Motor neuron (in vitro differentiated cells): ENCODE measurements around the gene ARRDC1. TPM values are rescaled to one million over a fixed set of nuclear protein-coding genes. Genes with fewer than 3 reads are reported as not detected.
"Not testable (repeated sequence)": the region's sequence is repeated elsewhere in the genome, so short reads cannot be mapped to it uniquely, and the experiment has no call there.

Experiments
- ATAC-seq, 8 experiments: fragments of 200-7000 bp; cut with Tn5 transposase; replicated peaks in 6 of 8; 2 replicates each; pipeline ENCODE4 v1.8.0; 2021; ENCODE audit warnings: mild to moderate bottlenecking in 8 of 8, moderate library complexity in 8 of 8
- H3K27ac ChIP-seq, 2 donors: fragments of 250-450 bp; sonication (Bioruptor Pico); 2 replicates each; pipeline ENCODE4 v1.9.0; 2021; ENCODE audit warnings: antibody characterized with exemption in 2 of 2, mild to moderate bottlenecking in 2 of 2, moderate library complexity in 1 of 2
- H3K4me1 ChIP-seq, 2 donors: fragments of 250-450 bp; sonication (Bioruptor Pico); replicated peaks in 1 of 2; 2 replicates each; pipeline ENCODE4 v1.6.1; 2021; ENCODE audit warnings: antibody characterized with exemption in 2 of 2, mild to moderate bottlenecking in 2 of 2, moderate library complexity in 1 of 2
- H3K4me3 ChIP-seq, 5 donors: fragments of 250-450 bp; sonication (Bioruptor Pico); 2 replicates each; pipeline ENCODE4 v1.9.0; 2021; ENCODE audit warnings: antibody characterized with exemption in 5 of 5, mild to moderate bottlenecking in 5 of 5, moderate library complexity in 4 of 5
- WGBS, 10 experiments: fragments of 450-650 bp; shearing (Covaris generic); methylation state at CpG; one replicate each; pipeline ENCODE4 v1.0.0; 2022; 5-methylcytosine and 5-hydroxymethylcytosine counted together
- in situ Hi-C, 9 experiments: fragments of 400-800 bp; cut with MboI; loops; one replicate each; pipeline ENCODE4 v1.15.0; 2021; ENCODE audit warnings: low sequenced_read_pairs in 9 of 9, low pct_unique_long_range_greater_than_20kb in 2 of 9; ENCODE audit not compliant: unreplicated experiment in 9 of 9
- total RNA-seq, 8 experiments: library from RNA; unstranded; fragments of 300-600 nt; gene quantifications; 2 replicates each; pipeline versions ENCODE4 v1.2.3 to v1.2.4, GENCODE V29; 2022

ARRDC1 gene
- total RNA-seq, 8 experiments from 2014 or later: 9.4 to 30.2 (median 14.7) TPM

DNA sequence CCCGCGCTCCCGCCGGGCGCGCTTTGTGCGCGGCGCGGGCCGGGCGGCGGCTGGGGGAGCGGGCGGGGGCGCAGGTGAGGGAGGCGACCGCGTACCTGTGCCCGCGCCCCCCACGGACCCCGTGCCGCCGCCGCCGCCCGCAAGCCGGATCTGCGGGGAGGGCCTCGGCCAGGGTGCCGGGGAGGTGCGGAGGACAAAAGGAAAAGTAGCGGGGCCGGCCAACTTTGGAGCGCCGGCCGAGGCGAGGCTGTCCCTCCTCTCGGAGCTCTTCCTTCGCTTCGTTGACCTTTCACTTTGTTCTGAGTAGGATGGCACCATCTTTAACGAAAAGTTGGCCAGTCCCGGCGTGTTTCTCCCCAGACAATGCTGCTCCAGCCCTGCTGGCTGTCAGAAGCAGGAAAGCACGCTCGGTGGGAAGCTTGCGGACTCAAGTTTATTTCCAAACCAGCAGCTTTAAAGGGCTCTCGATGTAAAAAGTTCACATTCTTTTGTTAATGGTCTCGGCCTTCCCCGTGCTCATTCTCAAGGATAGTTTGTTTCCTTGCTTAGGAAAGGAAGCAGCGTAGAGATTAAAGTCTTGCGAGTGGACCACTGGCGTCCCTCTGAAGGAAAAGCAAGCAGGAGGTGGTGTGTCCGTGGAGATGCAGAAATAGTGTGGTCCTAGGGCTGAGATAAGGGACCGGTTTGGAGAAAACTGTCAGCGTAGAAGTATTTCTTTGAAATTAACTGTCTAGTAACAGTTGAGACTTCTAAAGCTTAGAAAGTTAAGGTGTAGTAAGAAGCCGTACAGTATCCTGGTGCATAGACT, 14.0 kb downstream of the ARRDC1 start:
- in situ Hi-C loops: loop anchor here in 1 of 9 experiments (10.0 kb wide), 1 partner anchor 65 kb away; no protein-coding TSS in a partner anchor
- Histone ChIP-seq H3K4me3 (peak overlapping the region; percentile 60 to 99 (median 81)), H3K4me1 (peaks cover 20 to 26% of the 10 kb centered on the region in 2 donors), H3K27ac (peak overlapping the region; percentile 23 to 93)
- peak; percentile 4 to 41 (median 12) for ATAC-seq
- 0 to 5% (median 1%) methylated on average over 1 to 16 of the region's 58 CpGs; no CpG with 5 or more reads in 2 of the 10 experiments for WGBS, 10 experiments

GRCh38 chr9:137620048-137620405, 14.5 kb downstream of the ARRDC1 start:
- Histone ChIP-seq H3K27ac (no peak overlapping the region), H3K4me3 (peak overlapping the region; percentile 60 to 99 (median 81)), H3K4me1 (peaks cover 20 to 26% of the 10 kb centered on the region in 2 donors)
- 33 to 71% (median 58%) methylated on average over 2 to 4 of the region's 4 CpGs; no CpG with 5 or more reads in 3 of the 10 experiments for WGBS, 10 experiments
- in situ Hi-C loops: loop anchor here in 1 of 9 experiments (10.0 kb wide), 1 partner anchor 65 kb away; no protein-coding TSS in a partner anchor
- ATAC-seq: no peak

DNA sequence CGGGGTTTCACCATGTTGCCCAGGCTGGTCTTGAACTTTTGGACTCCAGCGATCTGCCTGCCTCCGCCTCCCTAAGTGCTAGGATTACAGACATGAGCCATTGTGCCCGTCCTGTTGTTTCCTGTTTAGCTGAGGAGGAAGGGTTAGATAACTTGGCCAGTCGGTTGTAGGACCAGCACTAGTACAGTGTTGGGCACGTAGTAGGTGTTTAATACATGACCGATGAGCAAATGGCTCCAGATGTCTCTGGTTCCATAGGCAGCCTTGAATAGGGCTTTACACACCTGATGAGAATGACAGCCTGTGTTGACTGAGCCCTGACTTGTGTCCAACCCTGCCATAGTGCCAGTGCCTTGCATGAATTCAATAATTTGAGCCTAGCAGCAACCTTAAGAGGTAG, 15.1 kb downstream of the ARRDC1 start:
- Histone ChIP-seq H3K4me3 (peak overlapping the region in 3 of 5 donors; percentile 60 to 99 (median 81)), H3K27ac (no peak overlapping the region), H3K4me1 (peaks cover 20 to 26% of the 10 kb centered on the region in 2 donors)
- ATAC-seq: no peak
- WGBS, 10 experiments: 72 to 90% (median 85%) methylated on average over 3 to 7 of the region's 7 CpGs; no CpG with 5 or more reads in 5 of the 10 experiments
- in situ Hi-C loops: loop anchor here in 1 of 9 experiments (10.0 kb wide), 1 partner anchor 64 kb away; no protein-coding TSS in a partner anchor

DNA sequence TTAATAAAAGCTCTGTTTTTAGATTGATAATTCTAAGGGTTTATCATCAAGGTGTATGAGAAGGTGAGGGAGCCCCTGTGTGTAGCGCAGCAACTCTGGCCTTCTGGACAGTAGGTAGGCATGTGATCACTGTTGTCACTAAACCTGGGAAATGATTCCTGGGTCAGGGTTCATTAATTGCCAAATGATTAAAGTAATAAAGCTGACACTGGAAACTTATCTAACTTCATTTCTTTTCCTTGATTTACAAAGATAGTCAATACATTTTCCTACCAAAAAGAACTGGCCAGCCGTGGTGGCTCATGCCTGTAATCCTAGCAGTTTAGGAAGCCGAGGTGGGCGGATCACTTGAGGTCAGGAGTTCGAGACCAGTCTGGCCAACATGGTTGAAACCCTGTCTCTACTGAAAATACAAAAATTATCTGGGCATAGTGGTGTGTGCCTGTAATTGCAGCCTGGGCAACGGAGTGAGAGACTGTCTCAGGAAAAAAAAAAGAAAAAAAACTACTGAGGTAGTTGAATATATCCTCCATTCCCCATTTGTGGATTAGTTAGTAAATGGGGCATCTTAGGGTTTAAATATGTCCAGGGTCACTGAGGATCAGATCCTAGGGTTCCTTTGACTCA, 15.8 kb downstream of the ARRDC1 start:
- peak overlapping the region in 1 of 5 donors; percentile 1 for H3K4me3 ChIP-seq
- 45 to 100% (median 64%) methylated on average over 1 to 5 of the region's 6 CpGs; no CpG with 5 or more reads in 1 of the 10 experiments for WGBS, 10 experiments

DNA sequence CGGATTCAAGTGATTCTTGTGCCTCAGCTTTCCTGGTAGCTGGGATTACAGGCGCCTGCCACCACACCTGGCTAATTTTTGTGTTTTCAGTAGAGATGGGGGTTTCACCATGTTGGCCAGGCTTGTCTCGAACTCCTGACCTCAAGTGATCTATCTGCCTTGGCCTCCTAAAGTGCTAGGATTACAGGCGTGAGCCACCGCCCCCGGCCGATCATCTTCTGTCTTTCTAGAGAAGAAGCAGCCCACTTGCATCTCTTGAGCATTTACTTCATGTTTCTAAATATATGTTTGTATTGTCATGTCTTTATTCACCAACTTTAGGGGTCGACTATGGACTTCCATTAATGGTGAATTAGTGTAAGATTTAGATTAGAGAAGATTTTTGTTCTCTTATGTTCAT, 16.7 kb downstream of the ARRDC1 start:
- in situ Hi-C loops: loop anchor here in 1 of 9 experiments (10.0 kb wide), 1 partner anchor 63 kb away; no protein-coding TSS in a partner anchor
- H3K4me3 ChIP-seq, ATAC-seq, H3K27ac ChIP-seq: not testable (repeated sequence)
- peaks cover 19 to 25% of the 10 kb centered on the region in 2 donors for H3K4me1 ChIP-seq
- whole genome bisulfite sequencing, 10 experiments: 80 to 100% (median 100%) methylated on average over 1 to 5 of the region's 8 CpGs; no CpG with 5 or more reads in 1 of the 10 experiments

More for the DNA sequence above, 15.8 kb downstream of the ARRDC1 start:
- in situ Hi-C loops: loop anchor here in 1 of 9 experiments (10.0 kb wide), 1 partner anchor 64 kb away; no protein-coding TSS in a partner anchor
- no peak for ATAC-seq
- no peak overlapping the region for H3K27ac ChIP-seq
- peaks cover 20 to 26% of the 10 kb centered on the region in 2 donors for H3K4me1 ChIP-seq

- in situ Hi-C loops: loop anchor here in 1 of 9 experiments (10.0 kb wide), 1 partner anchor 58 kb away; no protein-coding TSS in a partner anchor
- Histone ChIP-seq H3K4me3 (no peak overlapping the region), H3K27ac (no peak overlapping the region), H3K4me1 (peaks cover 1 to 2% of the 10 kb centered on the region in 2 donors)
- WGBS, 10 experiments: 71 to 100% (median 100%) methylated on average over 1 to 4 of the region's 4 CpGs
- no peak for ATAC-seq
These were observed 21.0 kb downstream of the ARRDC1 start for GRCh38 chr9:137626464-137626863.

- not testable (repeated sequence) for H3K4me3 ChIP-seq, H3K4me1 ChIP-seq, ATAC-seq, H3K27ac ChIP-seq
- in situ Hi-C loops: loop anchor here in 1 of 9 experiments (10.0 kb wide), 1 partner anchor 57 kb away; no protein-coding TSS in a partner anchor
- WGBS, 10 experiments: 88 to 100% (median 100%) methylated on average over 1 to 8 of the region's 14 CpGs; no CpG with 5 or more reads in 1 of the 10 experiments
These were observed 21.9 kb downstream of the ARRDC1 start for GRCh38 chr9:137627406-137627805.

DNA sequence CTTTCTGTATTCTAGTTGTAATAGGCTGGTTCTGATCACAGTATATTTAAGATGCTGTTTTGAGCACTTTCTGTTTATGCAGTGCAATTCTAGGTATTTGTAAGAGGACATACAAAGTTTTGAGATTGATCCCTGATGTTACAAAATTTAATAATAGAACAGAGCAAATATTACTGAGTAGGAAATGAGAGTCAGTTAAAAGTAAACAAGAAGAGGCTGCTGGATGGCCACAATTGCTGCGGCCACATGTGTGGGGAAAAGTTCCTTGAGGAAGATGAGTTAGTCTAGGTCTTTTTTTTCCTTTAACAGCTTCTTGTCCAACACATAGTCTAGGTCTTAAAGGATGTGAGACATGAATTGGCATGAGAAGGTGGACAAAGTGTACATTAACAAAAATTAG, 24.6 kb downstream of the ARRDC1 start:
- in situ Hi-C loops: no loop called here
- 50 to 100% (median 86%) methylated on average over 1 of the region's 1 CpG; no CpG with 5 or more reads in 3 of the 10 experiments for WGBS, 10 experiments
- Histone ChIP-seq H3K4me3 (no peak overlapping the region), H3K27ac (no peak overlapping the region), H3K4me1 (peaks cover 0 to 2% of the 10 kb centered on the region in 2 donors)
- no peak for ATAC-seq

- ATAC-seq: peak in 1 of 8 experiments; percentile 34
- no peak overlapping the region for H3K27ac ChIP-seq
- H3K4me1 ChIP-seq: peaks cover 0 to 2% of the 10 kb centered on the region in 2 donors
- 50 to 100% (median 80%) methylated on average over 1 to 4 of the region's 4 CpGs; no CpG with 5 or more reads in 3 of the 10 experiments for WGBS, 10 experiments
- in situ Hi-C loops: no loop called here
- H3K4me3 ChIP-seq: no peak overlapping the region
These were observed 25.2 kb downstream of the ARRDC1 start for GRCh38 chr9:137630679-137631078.

DNA sequence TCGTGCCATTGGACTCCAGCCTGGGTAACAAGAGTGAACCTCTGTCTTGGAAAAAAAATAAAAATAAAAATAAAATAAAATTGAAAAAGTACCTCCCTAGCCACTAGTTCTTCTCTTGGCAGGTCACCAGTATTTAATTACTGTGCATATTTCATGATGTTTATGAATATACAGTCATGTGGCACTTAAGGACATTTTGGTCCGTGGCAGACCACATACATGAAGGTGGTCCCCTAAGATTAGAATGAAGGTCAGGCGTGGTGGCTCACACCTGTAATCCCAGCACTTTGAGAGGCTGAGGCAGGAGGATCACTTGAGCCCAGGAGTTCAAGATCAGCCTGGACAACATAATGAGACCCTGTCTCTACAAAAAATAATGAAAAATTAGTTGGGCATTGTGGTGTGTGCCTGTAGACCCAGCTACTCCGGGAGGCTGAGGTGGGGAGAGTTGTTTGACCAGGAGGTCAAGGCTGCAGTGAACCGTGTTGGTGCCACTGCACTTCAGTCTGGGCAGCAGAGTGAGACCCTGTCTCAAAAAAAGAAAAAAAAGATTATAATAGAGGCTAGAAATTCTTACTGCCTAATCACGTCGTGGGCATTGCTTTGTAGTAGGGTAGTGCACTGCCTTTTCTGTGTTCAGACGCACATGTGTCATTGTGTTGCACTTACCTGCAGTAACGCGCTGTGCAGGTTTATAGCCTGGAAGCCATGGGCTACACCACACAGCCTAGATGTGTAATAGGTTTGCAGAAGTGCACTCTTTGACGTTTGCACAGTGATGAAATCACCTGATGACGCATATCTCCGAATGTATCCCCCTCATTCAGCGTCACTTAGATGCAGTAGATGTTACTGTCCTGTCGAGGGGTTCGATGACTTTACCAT, 26.1 kb downstream of the ARRDC1 start:
- no peak overlapping the region for H3K27ac ChIP-seq
- H3K4me1 ChIP-seq: peaks cover 0 to 2% of the 10 kb centered on the region in 2 donors
- 83 to 100% (median 93%) methylated on average over 1 to 6 of the region's 16 CpGs for WGBS, 10 experiments
- H3K4me3 ChIP-seq: no peak overlapping the region
- in situ Hi-C loops: no loop called here
- peak in 2 of 8 experiments; percentile 58 to 62 for ATAC-seq

- Histone ChIP-seq H3K27ac (peak overlapping the region; percentile 41 to 53), H3K4me1 (peaks cover 0 to 2% of the 10 kb centered on the region in 2 donors), H3K4me3 (no peak overlapping the region)
- in situ Hi-C loops: no loop called here
- ATAC-seq: peak in 6 of 8 experiments; percentile 27 to 86 (median 74)
- WGBS, 10 experiments: 60 to 95% (median 83%) methylated on average over 1 to 17 of the region's 23 CpGs; no CpG with 5 or more reads in 3 of the 10 experiments
These were observed 27.0 kb downstream of the ARRDC1 start for GRCh38 chr9:137632230-137633161.
